ENCODE results near the gene MED25.

- no peak for TF ChIP-seq CTCF (conservative IDR thresholded peaks at IDR 0.05; ENCODE audit: low read depth in 2 of 2)
- TF ChIP-seq POLR2AphosphoS5 (IDR thresholded peaks at IDR 0.05; ENCODE audit: low read depth) = no peak
- TF ChIP-seq EZH2 (IDR thresholded peaks at IDR 0.05; ENCODE audit: low read depth, unreplicated experiment) = no peak
- no peak for TF ChIP-seq CREB1 (CRISPR knock-in tag; IDR thresholded peaks at IDR 0.05; ENCODE audit: low read depth)
- no peak for TF ChIP-seq STAT1 (IDR thresholded peaks at IDR 0.05; ENCODE audit: unreplicated experiment)
- no peak for TF ChIP-seq JUNB (IDR thresholded peaks at IDR 0.05; ENCODE audit: unreplicated experiment)
- no peak for TF ChIP-seq EZH2phosphoT487 (IDR thresholded peaks at IDR 0.05; ENCODE audit: unreplicated experiment)
These were observed 46.4 kb upstream of the MED25 start for GRCh38 chr19:49771674-49772139.

Measured in GM23338 (cell line).